Measurements from ENCODE around the gene RCOR3.
"Not testable (repeated sequence)": the region's sequence is repeated elsewhere in the genome, so short reads cannot be mapped to it uniquely, and the experiment has no call there.

Gene RCOR3

DNA sequence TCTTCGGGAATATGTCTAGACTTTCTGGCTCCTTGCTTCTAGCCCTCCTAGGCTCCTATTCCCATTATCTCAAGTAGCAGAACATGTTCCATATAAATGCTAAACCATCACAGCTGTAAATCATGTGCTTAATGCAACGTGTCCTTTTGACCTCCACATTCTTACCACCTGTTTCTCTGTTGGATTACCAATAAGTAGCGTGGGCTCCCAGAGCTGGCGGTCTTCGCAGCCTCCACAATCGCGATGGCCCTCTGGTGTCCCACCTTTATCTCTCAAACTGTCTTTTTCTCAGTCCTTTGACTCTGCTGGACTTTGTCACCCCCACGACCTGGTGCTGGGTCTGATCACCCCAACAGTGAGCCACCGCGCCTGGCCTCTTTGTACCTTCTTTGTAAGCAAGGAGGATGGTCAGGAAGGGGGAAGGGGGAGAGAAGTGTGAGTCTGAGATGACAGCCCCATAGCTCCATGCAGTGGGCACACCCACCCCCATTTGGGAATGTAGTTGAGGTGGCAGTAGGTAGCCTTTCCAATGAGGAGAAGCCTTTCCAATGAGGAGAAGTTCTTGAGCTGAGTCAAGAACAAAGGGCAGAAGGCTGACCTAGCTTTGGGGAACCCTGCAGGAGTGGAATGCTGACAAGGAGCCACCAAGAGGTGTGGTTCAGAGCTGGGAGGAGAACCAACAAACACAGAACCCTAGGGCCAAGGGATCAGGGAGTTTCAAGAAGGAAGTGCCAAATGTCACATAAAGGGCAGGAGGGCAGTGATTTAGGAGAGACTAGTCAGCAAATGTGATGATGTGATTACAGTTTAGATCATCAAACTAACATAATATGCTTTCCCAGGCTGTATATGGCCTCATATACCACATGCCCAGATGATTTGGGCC lies 81.7 kb downstream of the RCOR3 start:
- DNase-seq (ENCODE audit: low read depth): no peak

DNA sequence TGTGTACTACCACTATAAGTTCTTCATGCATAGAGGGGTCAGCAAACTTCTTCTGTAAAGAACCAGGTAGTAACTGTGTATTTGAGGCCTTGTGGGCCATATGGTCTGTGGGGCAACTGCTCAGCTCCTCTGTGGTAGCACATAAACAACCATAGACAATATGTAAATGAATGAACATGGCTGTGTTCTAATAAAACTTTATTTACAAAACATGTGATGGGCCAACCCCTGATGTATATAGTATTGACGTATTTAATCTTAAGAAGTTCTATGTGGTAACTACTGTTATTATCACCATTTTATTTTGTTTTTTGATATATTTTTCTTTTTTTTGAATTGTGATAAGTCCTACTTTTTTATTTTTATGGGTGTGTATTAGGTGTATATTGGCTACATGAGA lies 82.8 kb downstream of the RCOR3 start:
- no peak for DNase-seq (ENCODE audit: low read depth)

GRCh38 chr1:211343607-211344006 lies 84.4 kb downstream of the RCOR3 start:
- DNase-seq (ENCODE audit: low read depth): no peak

DNA sequence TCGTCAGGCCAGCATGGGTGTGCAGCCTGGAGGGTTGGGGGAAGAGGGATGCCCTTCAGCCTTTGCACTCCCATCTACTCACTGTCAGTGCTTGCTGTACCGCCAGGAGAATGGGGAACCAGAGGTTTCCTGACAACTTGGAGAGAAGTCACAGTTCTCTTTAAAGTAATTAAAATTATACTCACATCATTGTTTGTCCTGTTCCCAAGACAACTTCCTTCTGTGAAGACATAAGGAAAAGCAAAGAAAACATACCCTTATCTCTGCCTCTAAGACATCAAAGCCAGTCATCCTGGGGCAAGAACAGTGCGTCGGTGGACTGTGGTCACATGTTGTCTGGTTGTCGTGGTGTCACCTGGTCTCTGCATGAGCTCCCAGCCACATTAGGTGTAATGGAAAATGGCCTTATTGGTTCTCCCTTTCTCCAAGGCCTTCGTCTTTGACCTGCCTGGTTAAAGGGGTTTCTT lies 85.0 kb downstream of the RCOR3 start:
- no peak for DNase-seq (ENCODE audit: low read depth)

GRCh38 chr1:211345719-211346118 lies 86.6 kb downstream of the RCOR3 start:
- DNase-seq (ENCODE audit: low read depth): no peak

DNA sequence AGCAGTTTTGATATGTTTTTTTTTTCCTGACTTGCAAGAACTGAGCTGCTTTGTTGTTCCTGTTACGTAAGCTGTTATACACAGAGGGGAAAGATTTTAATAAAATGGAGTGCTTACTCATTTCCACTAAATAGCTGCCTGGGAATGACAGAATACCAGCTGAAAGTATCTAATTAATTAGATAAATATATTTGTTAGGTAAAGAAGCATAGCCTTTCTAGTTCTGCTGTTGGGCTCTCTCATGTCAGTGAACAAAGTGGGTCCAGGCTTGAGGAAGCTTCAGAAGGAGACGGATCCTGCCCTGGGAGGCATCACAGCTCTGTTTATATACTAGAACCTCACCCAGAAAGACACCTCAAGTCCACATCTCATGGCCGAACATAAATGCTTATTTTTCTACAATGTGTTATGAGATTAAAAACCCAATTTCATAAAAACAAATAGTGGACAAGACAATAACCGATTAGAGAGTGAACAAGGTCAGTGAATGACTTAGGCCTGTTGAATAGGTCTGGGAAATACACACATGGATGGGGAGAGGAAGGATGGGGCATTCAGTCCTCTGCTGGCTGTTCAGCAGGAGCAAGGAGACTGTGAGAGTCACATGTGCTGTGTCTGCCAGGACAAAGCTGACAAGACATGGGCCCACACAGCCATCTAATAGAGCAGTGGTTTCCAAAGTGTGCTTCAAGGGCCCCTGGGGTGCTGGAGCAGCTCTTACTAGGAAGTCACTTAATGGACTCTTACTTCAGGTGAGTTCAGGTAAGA lies 88.1 kb downstream of the RCOR3 start:
- DNase-seq (ENCODE audit: low read depth): no peak

DNA sequence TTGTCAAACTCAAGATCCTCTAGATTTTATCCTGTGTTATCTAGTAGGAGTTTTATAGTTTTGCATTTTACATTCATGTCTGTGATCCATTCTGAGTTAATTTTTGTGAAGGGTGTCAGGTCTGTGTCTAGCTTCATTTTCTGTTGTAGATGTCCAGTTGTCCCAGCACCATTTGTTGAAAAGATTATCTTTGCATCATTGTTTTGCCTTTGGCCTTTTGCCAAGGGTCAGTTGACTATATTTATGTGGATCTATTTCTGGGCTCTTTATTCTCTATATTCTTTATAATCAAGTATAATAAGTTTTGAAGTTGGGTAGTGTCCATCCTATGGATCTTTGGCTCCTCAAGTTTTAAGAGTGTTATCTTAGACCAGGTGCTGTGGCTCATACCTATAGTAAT lies 89.4 kb downstream of the RCOR3 start:
- DNase-seq (ENCODE audit: low read depth): no peak

DNA sequence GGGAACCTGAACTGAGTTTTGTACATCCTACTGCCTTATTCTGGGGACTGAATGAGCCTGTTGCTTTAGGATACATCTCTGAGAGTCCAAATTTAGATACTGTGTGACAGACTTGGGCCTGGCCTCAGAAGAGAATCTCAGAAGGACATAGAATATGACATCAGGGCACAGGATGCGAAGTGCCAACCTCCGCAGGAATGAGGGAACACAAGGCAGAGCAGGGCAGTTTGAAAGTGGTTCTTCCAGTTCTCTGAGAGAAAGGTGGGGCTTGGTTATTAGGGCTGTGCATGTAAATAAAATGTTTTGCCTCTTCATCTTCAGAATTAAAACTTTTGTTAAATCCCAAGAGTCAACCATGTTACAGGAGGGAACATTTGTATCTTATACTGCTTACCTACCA lies 90.6 kb downstream of the RCOR3 start:
- DNase-seq (ENCODE audit: low read depth): no peak

DNA sequence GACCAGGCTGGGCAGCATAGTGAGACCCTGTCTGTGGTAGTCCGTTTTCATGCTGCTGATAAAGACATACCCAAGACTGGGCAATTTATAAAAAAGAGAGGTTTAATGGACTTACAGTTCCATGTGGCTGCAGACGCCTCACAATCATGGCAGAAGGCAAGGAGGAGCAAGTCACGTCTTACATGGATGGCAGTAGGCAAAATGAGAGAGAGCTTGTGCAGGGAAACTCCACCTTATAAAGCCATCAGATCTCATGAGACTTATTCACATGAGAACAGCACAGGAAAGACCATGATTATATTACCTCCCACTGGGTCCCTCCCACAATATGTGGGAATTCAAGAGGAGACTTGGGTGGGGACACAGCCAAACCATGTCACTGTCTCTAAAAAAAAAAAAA lies 92.9 kb downstream of the RCOR3 start:
- DNase-seq (ENCODE audit: low read depth): not testable (repeated sequence)

- DNase-seq (ENCODE audit: low read depth): no peak
Observed at GRCh38 chr1:211352465-211352864, 93.3 kb downstream of the RCOR3 start.

DNA sequence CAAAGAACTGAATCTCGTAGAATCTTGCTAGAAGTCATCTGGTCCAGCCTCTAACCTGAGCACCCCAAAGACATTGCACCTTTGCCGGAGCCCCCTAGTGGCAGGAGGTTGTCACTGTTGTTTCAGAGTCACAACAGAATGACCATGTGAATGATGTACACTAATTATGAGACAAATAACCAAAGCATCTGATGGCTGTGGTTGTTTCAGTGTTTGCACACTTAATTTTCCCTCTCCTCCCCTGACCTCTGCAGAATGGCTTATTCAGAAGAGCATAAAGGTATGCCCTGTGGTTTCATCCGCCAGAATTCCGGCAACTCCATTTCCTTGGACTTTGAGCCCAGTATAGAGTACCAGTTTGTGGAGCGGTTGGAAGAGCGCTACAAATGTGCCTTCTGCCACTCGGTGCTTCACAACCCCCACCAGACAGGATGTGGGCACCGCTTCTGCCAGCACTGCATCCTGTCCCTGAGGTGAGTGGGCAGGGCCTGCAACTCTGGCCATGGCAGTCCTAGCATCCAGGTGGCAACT lies 93.9 kb downstream of the RCOR3 start:
- DNase-seq (ENCODE audit: low read depth): peak; percentile 33

DNA sequence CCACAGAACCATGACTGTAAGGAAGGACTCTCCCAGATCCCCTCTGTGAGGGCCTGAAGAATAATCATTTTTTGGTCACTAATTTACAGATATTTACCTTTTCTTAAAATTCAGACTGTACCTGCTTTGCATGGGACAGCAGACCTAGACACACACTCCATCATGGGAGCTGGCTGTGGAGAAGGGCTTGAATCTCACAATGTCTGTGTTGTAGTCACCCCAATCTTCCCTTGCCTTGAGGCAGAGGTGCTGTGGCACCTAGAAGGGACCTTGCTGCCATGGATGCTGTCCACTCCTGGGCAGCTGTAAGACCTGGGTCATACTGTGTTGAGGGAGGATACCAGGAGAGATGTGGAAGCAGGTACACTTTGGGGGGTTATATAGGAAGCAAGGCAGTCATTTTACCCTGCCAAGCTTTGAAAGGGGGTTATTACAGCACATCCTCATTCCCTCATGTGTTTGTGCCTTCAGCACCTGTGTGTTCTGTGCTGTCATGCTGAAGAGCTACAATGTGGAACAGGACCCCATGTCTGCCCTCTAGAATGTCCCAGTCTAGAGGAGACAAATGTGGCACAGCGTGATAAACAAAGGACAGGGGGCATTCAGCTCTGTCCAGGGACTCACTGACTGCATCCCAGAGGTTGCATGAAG lies 94.5 kb downstream of the RCOR3 start:
- DNase-seq (ENCODE audit: low read depth): no peak

GRCh38 chr1:211355873-211356272 lies 96.7 kb downstream of the RCOR3 start:
- no peak for DNase-seq (ENCODE audit: low read depth)

GRCh38 chr1:211356723-211357407 lies 97.7 kb downstream of the RCOR3 start:
- DNase-seq (ENCODE audit: low read depth): no peak

DNA sequence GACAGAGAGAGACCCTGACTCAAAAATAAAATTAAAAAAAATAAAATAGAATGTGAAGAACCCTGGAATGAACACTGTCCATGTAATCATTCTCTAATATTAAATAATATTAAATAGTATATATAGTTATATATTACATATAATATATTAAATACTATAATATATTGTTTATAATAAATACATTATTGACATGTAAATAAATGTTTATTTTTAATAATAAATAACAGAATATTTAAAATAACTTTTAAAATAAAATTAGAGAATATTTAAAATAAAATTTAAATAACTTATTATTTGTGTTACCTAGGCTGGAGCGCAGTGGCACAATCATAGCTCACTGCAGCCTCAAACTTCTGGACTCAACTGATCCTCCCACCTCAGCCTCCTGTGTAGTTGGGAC lies 99.5 kb downstream of the RCOR3 start:
- DNase-seq (ENCODE audit: low read depth): no peak

GRCh38 chr1:211359876-211360275 lies 100.7 kb downstream of the RCOR3 start:
- DNase-seq (ENCODE audit: low read depth): no peak

GRCh38 chr1:211361202-211361601 lies 102.0 kb downstream of the RCOR3 start:
- DNase-seq (ENCODE audit: low read depth): no peak

Measured in activated gamma-delta T cell treated with anti-CD3 and anti-CD28 coated beads, Interleukin-2, amount 50 U/mL, for 16 hours (primary cell).